K562 (cell line): ENCODE data around the gene SHANK3. TPM values are rescaled to one million over a fixed set of nuclear protein-coding genes. Genes with fewer than 3 reads are reported as not detected.

ENCODE experiments used
- ATAC-seq: fragments of 200-7000 bp; cut with Tn5 transposase; 3 replicates; pipeline ENCODE4 v1.9.1; 2020; ENCODE audit warnings: moderate library complexity
- BruUV-seq: library from RNA; stranded (reverse); fragments of 400-500 nt; replicated peaks from 2 replicates; lab custom pipeline; 2021; lab: Mats Ljungman, UMichigan
- CTCF ChIA-PET: fragments of 300-600 bp; formaldehyde crosslinking; extraction: SDS; loops from one replicate; lab custom pipeline; 2021; ENCODE audit warnings: low intra/inter-chr PET ratio; lab: Yijun Ruan, JAX
- POLR2A ChIA-PET: fragments of 300-600, 350-650 bp; sonication (Branson Sonifier 250); formaldehyde crosslinking; extraction: SDS; loops from one replicate; lab custom pipeline; 2021; ENCODE audit warnings: antibody characterized with exemption, inconsistent platforms; lab: Yijun Ruan, JAX
- DNase-seq, 4 experiments: peaks; one replicate each; pipeline versions ENCODE4 v3.0.0 to v3.0.0-alpha.2; 2011 to 2018; ENCODE audit warnings: low spot score in 3 of 4, mixed read lengths in 3 of 4; ENCODE audit errors: extremely low read depth in 1 of 4
- FAIRE-seq: peaks from 2 replicates; lab custom pipeline; 2011; peaks lifted over from hg19 to GRCh38; lab: Jason Lieb, UNC
- H2AFZ ChIP-seq: 2 replicates; pipeline ENCODE4 v1.6.0; 2011; ENCODE audit warnings: low read depth, low read length, control low read depth, inconsistent platforms
- H3K27ac ChIP-seq: fragments of 200-600 bp; 3 replicates; pipeline ENCODE4 v1.8.0; 2011; ENCODE audit warnings: low read depth, mild to moderate bottlenecking, control low read depth, inconsistent platforms, low read length, moderate library complexity, mixed read lengths; ENCODE audit errors: extremely low read depth
- H3K27me3 ChIP-seq, 2 experiments: fragments of 300-600 bp in 1 of 2; 2 replicates in 1 of 2; 3 replicates in 1 of 2; pipeline versions ENCODE4 v1.6.0 to v1.8.0; 2011; ENCODE audit warnings: inconsistent platforms in 2 of 2, low read length in 2 of 2, mild to moderate bottlenecking in 1 of 2, mixed read lengths in 1 of 2, moderate library complexity in 1 of 2; ENCODE audit not compliant: control insufficient read depth in 2 of 2, insufficient read depth in 2 of 2
- H3K36me3 ChIP-seq: fragments of 300-600 bp; 3 replicates; pipeline ENCODE4 v1.8.0; 2011; ENCODE audit warnings: mild to moderate bottlenecking, low read length, inconsistent platforms; ENCODE audit not compliant: control insufficient read depth, insufficient read depth
- H3K4me1 ChIP-seq, 2 experiments: fragments of 200-600 bp in 1 of 2; replicated peaks in 1 of 2; 2 replicates in 1 of 2; 3 replicates in 1 of 2; pipeline versions ENCODE4 v1.5.1 to v1.8.0; 2011; ENCODE audit warnings: inconsistent platforms in 2 of 2, low read length in 2 of 2, mild to moderate bottlenecking in 1 of 2, mixed read lengths in 1 of 2, moderate library complexity in 1 of 2; ENCODE audit not compliant: control insufficient read depth in 2 of 2, insufficient read depth in 2 of 2
- H3K4me2 ChIP-seq: 2 replicates; pipeline ENCODE4 v1.6.1; 2011; ENCODE audit warnings: low read length, control low read depth, inconsistent platforms, mixed read lengths; ENCODE audit not compliant: insufficient read depth
- H3K4me3 ChIP-seq: fragments of 200-600 bp; sonication (generic), shearing (Covaris generic); 2 replicates; pipeline ENCODE4 v1.5.1; 2016; ENCODE audit warnings: control low read depth, inconsistent platforms
- H3K79me2 ChIP-seq: fragments of 200-600 bp; 3 replicates; pipeline ENCODE4 v1.8.0; 2011; ENCODE audit warnings: low read length, inconsistent platforms; ENCODE audit not compliant: control insufficient read depth, insufficient read depth
- H3K9ac ChIP-seq, 2 experiments: 2 replicates each; pipeline versions ENCODE4 v1.6.0 to v1.6.1; 2011; ENCODE audit warnings: low read depth in 2 of 2, low read length in 2 of 2, control low read depth in 1 of 2, inconsistent platforms in 1 of 2, mild to moderate bottlenecking in 1 of 2, mixed read lengths in 1 of 2; ENCODE audit not compliant: insufficient read depth in 1 of 2
- H3K9me1 ChIP-seq: one replicate; pipeline ENCODE4 v1.6.0; 2011; ENCODE audit warnings: inconsistent platforms, mild to moderate bottlenecking, low read length, moderate library complexity; ENCODE audit not compliant: control insufficient read depth, insufficient read depth
- H3K9me3 ChIP-seq: replicated peaks from 2 replicates; pipeline ENCODE4 v1.5.1; 2011; ENCODE audit warnings: low read depth, low read length, inconsistent platforms; ENCODE audit not compliant: control insufficient read depth, insufficient read depth
- H4K20me1 ChIP-seq: replicated peaks from 2 replicates; pipeline ENCODE4 v1.6.1; 2011; ENCODE audit warnings: low read length, inconsistent platforms, mixed read lengths; ENCODE audit not compliant: control insufficient read depth, insufficient read depth
- BCL6 ChIP-seq: fragments of 250-450 bp; sonication (Bioruptor Pico); IDR thresholded peaks from 2 replicates; pipeline ENCODE4 v1.4.0; 2020
- EP400 ChIP-seq: fragments of 450-650 bp; IDR thresholded peaks from 2 replicates; pipeline ENCODE4 v1.6.1; 2017; ENCODE audit warnings: antibody characterized with exemption, mild to moderate bottlenecking, moderate library complexity
- NR0B1 ChIP-seq: fragments of 450-650 bp; IDR thresholded peaks from one replicate; pipeline ENCODE4 v1.6.1; 2018; ENCODE audit warnings: mild to moderate bottlenecking, moderate library complexity; ENCODE audit not compliant: partially characterized antibody
- ZNF23 ChIP-seq: fragments of 250-450 bp; sonication (Bioruptor Pico); IDR thresholded peaks from 2 replicates; pipeline ENCODE4 v1.4.0; 2020; ENCODE audit warnings: mild to moderate bottlenecking
- ZNF318 ChIP-seq, 2 experiments: fragments of 450-650 bp; IDR thresholded peaks; 2 replicates each; pipeline ENCODE4 v1.6.1; 2016; ENCODE audit warnings: mild to moderate bottlenecking in 2 of 2, borderline replicate concordance in 1 of 2, low read depth in 1 of 2, moderate library complexity in 1 of 2
- ZNF77 ChIP-seq: fragments of 250-450 bp; sonication (Bioruptor Pico); IDR thresholded peaks from 2 replicates; pipeline ENCODE4 v1.5.0; 2020
- WGBS: fragments of 100-300 bp; shearing (Covaris generic); methylation state at CpG from one replicate; pipeline ENCODE4 v1.1.6; 2016; ENCODE audit warnings: low coverage, mixed read lengths; ENCODE audit not compliant: insufficient coverage; ENCODE audit errors: missing lambda C conversion rate; 5-methylcytosine and 5-hydroxymethylcytosine counted together
- in situ Hi-C: fragments of 300-500 bp; cut with MboI; formaldehyde crosslinking; loops from 4 replicates; pipeline ENCODE4 v1.15.0; 2018; ENCODE audit warnings: inconsistent platforms, mixed read lengths
- intact Hi-C: fragments of 100-400 bp; cut with micrococcal nuclease; formaldehyde crosslinking; loops from 2 replicates; pipeline ENCODE4 v1.14.2; 2022
- polyA plus RNA-seq, 8 experiments: library from polyadenylated mRNA; depleted of rRNA in 4 of 8; stranded (reverse) in 5 of 8; unstranded in 3 of 8; fragments of >200 nt; fragmentation: Nextera tagmentation in 2 of 8; fragmentation: Illumina TruSeq in 1 of 8; extraction: Ambion mirVana in 2 of 8; extraction: Trizol in 1 of 8; gene quantifications; 2 replicates each; pipeline versions ENCODE4 v1.2.1 to v1.2.3, GENCODE V29; 2011 to 2014; ENCODE audit warnings: inconsistent platforms in 1 of 8, missing spikeins in 1 of 8
- total RNA-seq, 7 experiments: library from RNA; depleted of rRNA in 6 of 7; stranded (reverse); fragments of >200 nt in 6 of 7; fragmentation: Illumina TruSeq in 2 of 7; extraction: Trizol in 2 of 7; gene quantifications; 2 replicates each; pipeline versions ENCODE4 v1.2.1 to v1.2.3, GENCODE V29; 2011 to 2021; ENCODE audit warnings: low replicate concordance in 1 of 7

Gene SHANK3
- total and polyA plus RNA-seq, 9 of the 15 experiments (the other 6 are each of a cell fraction or from before 2014, with no cell fraction given), result 0.01 to 0.07 (median 0.03) TPM; not detected in 6

GRCh38 chr22:50699001-50699755, 26.6 kb downstream of the SHANK3 start:
- Histone ChIP-seq H3K9ac (no peak overlapping the region), H3K27ac (no peak overlapping the region), H3K4me2 (no peak overlapping the region), H3K79me2 (no peaks in the 10 kb centered on the region), H4K20me1 (no peaks in the 10 kb centered on the region), H3K4me3 (no peak overlapping the region), H3K9me1 (no peaks in the 10 kb centered on the region), H3K36me3 (no peaks in the 10 kb centered on the region), H3K9me3 (no peaks in the 10 kb centered on the region), H3K4me1 (peaks cover 0 to 22% of the 10 kb centered on the region in 2 experiments; a peak in 1 of 5 replicates), H3K27me3 (peaks cover 6 to 39% of the 10 kb centered on the region in 2 experiments; a peak in 4 of 5 replicates), H2AFZ (no peak overlapping the region)
- BruUV-seq, result no TSS peak
- ChIA-PET CTCF (no interaction called here), POLR2A (no interaction called here)
- DNase-seq (no peak), ATAC-seq (no peak), FAIRE-seq (no peak)
- intact Hi-C loops, result no loop called here
- 15% methylated on average over 12 of the region's 15 CpGs for WGBS
- in situ Hi-C loops, result loop anchor here (5.0 kb wide), 1 partner anchor 57 kb away; no protein-coding TSS in a partner anchor
- no peak for TF ChIP-seq EP400
- TF ChIP-seq ZNF318 (IDR thresholded peaks at IDR 0.05; ENCODE audit: borderline replicate concordance in 1 of 2, low read depth in 1 of 2), result no peak
- no peak for TF ChIP-seq NR0B1
- TF ChIP-seq ZNF77 (CRISPR knock-in tag), result no peak
- TF ChIP-seq ZNF23, result no peak
- TF ChIP-seq BCL6, result no peak
